Renal pelvis (tissue), 4 donors: ENCODE results near the gene TRMT1. TPM values are rescaled to one million over a fixed set of nuclear protein-coding genes. Genes with fewer than 3 reads are reported as not detected.
"Not testable (repeated sequence)": the region's sequence is repeated elsewhere in the genome, so short reads cannot be mapped to it uniquely, and the experiment has no call there.

Experiments
- DNase-seq: peaks from one replicate; pipeline ENCODE4 v3.0.0-alpha.2; 2013
- polyA plus RNA-seq, 3 donors: library from polyadenylated mRNA; unstranded; fragments of 120-200 nt; gene quantifications; one replicate each; pipeline ENCODE4 v1.2.1, GENCODE V29; 2013; ENCODE audit not compliant: insufficient read length in 3 of 3

TRMT1 gene
- polyA plus RNA-seq, 3 donors, result 35.0 to 43.9 (median 42.9) TPM

DNA sequence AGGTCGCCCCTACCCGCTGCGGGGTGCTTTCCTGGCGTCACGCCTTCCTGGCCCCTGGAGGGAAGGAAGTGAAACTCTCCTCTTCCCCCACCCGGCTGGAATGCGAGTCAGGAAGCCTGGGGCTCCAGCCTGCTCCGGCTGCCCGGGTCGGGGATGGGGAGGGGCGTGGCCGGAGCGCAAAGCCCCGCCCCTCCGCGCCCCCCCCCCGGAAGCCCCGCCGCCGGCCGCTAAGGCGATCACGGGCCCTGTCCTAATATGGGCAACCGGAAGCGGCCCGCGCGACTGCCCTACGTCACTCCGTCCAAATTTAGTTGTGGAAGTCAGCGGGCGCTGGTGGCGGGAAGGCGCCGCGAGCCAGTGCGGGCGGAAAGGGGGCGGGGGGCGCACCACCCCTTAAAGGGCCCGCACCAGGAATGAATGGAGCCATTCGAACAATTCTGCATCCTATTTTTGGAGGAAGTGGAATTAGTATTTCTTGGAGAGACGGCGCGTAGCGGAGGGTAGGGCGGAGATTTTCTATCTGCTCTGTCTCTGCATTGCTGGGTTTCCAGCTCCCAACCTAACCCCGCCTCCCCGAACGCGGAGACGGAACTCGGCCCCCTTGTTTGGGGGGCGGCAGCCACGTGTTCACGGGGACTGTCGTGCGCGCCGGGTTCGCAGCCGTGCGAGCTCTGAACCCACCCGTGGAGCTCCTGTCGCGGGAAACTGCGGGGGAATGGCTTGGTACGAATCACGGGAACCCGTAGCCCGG, 35.2 kb upstream of the TRMT1 start:
- peak; percentile 98 for DNase-seq

DNA sequence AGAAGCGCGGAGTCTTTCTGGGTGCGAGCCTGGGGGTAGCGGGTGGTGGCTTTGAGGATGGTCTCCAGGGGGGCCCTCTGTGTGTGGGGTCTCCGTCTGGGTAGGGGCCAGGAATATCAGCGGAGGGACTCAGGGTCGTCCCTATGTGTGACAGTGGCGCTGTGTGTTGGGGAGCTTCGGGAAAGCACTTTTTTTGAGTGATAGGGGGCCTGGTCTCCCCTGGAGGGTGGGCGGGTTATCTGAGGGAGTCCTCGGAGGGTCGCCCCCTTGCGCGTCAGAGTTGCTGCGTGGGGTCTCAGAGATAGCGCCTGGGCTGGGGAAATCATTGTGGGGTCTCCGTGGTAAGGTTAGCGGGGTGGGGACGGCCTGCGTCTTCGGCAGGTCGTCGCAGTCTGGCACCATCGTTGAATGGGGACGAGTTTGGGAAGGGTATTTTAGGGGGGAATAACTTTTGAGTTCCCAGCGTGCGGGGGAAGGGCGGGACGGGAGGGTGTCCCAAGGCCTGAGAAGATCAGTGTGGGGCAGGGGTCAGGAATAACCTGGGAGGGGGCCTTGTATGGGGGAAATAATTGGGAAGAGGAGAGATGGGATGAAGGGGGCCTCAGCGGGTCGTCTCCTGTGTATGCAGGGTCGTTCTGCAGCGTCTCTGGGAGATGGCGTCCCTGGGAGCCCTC, 34.5 kb upstream of the TRMT1 start:
- peak; percentile 17 for DNase-seq

DNA sequence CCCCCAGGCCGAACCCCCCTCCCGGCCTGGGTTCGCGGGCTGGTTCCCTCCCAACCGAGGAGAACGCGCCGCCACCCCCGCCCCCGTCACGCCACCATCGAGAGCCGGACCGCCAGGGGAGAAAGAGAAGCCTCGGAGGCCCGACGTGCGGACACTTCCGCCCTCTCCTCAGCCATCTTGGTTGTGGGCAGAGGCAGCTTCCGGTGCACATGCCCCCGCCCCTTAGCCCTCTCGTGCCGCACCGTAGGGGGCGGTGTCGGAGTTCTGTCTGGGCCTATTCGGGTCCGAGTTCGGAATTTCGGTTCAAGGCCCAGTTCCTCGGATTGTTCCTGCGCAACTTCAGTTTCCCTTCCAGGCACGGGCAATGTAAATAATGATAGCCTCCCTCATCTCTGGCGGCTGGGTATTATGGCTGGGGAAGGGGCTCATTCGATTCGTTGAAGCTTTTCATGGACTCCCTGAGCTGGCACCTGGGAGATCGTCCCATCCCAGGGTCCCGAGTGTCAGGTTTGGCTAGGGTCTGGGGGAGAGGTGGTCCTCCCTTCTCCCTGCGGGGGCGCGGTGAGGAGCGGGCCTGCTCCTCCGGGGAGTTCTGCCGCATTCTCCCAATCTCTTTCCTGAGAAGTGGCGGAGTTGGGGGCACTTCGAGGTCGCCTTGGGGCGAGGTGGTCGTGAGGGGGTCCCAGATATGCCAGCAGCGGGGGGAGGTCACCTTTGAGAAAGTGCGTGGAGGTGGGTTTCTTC, 33.8 kb upstream of the TRMT1 start, which contains the start of the genes IER2 and STX10:
TSS of gene IER2 (plus strand) at position 225 of the 744 bp plus-strand sequence. CDS start 2,776 bp downstream, outside the sequence.
TSS of gene STX10 (minus strand) at position 189 of the 744 bp plus-strand sequence. CDS start 202 bp downstream, outside the sequence.
- peak; percentile 95 for DNase-seq

DNA sequence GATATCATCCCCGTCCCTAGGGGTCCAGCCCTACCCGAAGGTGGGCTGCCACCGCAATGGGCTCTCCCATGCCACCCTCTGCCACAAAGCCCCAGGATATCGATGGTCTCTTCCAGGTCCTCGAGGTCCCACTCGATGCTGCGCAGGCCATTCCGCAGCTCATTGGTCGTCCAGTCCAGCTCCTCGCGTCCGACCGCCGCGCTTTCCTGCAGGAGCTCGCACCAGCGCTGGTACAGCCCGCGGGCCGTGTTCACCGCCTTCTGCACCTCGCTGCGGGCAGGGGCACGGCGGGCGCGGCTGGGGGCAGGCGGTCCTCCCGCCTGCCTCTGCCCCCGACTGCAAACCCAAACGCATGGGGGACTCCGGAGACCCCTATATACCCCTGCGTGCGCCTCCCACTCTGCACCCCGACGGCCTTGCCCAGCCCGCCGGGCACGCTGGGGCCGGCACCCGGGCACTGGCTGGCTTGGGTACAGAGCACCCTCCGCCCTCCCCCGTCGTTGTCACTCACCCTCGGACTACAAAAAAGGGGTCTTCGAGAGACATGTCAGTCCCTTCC, 33.2 kb upstream of the TRMT1 start:
- peak; percentile 52 for DNase-seq

DNA sequence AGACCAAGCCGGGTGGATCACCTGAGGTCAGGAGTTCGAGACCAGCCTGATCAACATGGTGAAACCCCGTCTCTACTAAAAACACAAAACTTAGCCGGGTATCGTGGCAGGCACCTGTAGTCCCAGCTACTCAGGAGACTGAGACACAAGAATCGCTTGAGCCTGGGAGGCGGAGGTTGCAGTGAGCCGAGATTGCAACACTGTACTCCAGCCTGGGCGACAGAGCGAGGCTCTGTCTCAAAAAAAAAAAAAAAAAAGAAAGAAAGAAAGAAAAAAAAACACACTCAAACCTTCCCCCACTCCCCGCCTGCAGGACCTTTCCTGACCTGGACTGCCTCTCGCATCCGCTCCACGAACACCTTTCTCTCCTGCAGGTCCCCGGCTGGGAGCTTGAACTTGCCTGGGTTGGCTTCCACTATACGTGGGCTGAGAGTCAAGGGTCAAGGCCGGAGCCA, 32.7 kb upstream of the TRMT1 start:
- DNase-seq, result not testable (repeated sequence)

DNA sequence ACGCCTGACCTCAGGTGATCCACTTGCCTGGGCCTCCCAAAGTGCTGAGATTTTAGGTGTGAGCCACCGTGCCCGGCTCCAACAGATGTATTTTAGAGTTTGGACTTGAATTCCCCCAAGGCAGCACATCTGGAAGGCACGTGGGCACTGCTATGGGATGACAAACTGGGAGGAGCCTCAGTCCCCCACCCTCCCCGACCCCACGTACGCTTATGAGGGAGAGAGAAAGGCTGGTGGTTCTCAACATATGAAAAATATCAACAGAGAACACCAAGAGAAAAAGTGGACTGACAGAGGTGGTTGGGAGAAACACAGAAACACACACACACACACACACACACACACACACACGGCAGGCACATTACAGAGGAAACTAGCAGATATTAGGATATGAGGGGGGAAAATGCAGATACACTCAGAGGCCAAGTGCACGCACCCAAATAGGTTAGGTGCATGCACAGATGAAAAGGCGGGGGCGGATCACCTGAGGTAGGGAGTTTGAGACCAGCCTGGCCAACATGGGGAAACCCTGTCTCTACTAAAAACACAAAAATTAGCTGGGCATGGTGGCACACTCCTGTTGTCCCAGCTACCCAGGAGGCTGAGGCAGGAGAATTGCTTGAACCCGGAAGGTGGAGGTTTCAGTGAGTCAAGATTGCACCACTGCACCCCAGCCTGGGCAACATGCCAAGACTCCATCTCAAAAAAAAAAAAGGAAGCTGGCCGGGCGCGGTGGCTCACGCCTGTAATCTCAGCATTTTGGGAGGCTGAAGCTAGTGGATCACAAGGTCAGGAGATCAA, 30.4 kb upstream of the TRMT1 start:
- DNase-seq, result no peak

DNA sequence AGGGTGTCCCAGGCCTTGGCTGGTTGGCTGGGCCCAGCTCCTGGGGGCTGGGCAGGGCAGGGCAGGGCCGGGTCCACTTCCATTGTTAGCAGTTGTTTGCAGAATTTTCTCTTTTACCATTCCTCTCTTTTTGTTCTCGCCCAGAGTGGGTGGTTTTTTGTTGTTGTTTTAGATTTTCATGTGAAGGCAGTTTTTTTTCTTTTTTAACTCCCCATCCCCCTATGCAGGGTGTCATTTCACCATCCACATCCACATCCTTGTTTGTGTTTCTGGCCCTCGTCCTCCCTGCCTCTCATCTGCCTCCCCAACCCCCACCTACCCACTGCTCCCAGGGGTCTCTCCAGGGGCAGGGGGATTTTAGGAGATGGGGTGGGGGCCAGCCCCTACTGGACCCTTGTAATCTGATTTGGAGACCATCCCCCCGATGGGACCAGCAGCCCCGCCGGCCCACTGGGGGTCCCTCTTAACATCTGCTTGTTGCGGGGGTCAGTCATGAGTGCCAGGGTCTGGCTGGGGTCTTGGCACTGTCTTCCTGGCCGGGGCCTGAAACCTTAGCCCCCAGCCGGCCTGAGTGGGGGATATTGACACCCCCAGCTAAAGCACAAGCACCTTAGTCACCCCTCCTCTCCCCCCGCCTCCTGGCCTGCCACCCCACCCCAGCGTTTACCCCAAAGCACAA, 23.2 kb upstream of the TRMT1 start:
- no peak for DNase-seq

DNA sequence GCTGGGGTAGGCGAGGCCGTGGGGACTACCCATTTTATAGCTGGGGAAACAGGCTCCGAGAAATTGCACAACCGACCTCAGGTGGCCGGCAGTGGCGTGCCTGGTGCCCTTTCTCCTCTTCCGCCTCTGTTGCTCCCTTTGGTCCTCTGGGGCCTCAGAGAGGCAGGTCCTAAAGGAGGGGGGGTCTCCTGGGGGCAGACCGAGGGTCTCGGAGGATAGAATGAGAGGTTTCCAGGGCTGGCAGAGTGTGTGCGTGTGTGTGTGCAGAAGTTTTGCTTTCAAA, 22.3 kb upstream of the TRMT1 start:
- DNase-seq, result no peak

DNA sequence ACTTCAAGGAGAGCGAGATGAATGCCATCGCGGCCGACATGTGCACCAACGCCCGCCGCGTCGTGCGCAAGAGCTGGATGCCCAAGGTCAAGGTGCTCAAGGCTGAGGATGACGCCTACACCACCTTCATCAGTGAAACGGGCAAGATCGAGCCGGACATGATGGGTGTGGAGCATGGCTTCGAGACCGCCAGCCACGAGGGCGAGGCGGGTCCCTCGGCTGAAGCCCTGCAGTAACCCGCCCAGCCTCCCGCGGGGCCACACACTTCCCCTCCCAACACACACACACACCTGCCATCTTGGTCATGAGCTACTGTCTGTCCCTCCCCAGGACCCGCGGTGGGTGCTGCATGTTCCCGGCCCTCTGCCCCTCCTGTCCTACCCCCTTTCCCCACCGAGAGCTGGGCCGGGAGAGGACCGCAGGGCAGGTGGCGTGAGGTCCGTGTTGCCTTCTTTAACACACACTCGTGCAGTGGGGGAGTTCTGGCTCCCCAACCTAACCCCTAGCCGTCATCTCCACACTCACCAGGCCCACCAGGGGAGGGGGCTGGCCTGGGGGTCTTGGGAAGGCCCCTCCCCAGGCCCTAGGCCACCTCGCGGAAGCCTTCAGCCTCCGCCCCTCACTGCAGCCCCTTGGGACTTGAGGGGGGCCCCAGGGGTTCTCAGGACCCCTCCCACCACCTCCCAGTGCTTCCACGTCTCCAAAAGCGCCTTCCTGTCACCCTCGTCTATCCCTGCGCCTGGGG, 21.8 kb upstream of the TRMT1 start:
- no peak for DNase-seq

DNA sequence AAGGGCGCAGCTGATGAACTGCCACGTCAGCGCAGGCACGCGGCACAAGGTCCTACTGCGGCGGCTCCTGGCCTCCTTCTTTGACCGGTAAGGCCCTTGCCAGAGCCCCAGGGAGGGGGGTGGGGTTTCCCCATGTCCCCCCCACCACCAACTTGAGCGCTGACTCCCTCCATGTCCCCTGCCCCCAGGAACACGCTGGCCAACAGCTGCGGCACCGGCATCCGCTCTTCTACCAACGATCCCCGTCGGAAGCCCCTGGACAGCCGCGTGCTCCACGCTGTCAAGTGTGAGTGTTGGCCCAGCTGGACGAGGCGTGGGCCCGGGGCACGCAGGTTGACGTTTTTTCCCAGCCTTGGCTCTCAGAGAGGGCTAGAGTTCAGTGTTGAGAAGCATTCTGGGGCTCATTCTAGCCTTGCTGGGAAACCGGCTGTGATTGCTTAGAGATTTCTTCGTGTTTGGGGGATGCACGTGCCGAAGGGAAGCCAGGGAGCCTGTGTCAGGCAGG, 20.8 kb upstream of the TRMT1 start:
- no peak for DNase-seq

DNA sequence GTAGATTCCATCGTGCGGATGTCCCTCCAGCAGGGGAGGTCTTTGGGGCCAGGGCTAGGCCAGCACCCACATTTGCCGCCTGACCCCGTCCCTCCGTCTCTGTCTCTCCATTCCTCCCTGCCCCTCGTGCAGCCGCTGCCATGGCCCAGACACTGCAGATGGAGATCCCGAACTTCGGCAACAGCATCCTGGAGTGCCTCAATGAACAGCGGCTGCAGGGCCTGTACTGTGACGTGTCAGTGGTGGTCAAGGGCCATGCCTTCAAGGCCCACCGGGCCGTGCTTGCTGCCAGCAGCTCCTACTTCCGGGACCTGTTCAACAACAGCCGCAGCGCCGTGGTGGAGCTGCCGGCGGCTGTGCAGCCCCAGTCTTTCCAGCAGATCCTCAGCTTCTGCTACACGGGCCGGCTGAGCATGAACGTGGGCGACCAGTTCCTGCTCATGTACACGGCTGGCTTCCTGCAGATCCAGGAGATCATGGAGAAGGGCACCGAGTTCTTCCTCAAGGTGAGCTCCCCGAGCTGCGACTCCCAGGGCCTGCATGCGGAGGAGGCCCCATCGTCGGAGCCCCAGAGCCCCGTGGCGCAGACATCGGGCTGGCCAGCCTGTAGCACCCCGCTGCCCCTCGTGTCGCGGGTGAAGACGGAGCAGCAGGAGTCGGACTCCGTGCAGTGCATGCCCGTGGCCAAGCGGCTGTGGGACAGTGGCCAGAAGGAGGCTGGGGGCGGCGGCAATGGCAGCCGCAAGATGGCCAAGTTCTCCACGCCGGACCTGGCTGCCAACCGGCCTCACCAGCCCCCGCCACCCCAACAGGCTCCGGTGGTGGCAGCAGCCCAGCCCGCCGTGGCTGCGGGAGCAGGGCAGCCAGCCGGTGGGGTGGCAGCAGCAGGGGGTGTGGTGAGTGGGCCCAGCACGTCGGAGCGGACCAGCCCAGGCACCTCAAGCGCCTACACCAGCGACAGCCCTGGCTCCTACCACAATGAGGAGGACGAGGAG, 18.8 kb upstream of the TRMT1 start:
- no peak for DNase-seq

DNA sequence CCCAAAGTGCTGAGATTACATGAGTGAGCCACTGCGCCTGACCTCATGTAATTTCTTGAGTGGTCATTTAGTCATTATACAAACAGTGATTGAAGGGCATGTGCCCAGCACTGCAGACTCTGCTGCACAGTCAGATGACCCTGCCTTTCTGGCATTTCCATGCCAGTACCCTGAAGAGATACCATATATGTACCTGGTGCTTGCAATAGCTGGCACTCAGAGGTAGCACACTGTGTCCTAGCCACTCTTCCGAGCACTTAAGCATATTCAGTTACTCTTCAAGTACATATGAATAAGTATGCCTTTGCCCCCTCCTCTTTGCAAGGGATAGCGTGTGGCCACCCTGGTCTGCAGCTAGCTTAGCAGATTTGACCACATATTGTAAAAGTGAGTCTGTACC, 18.1 kb upstream of the TRMT1 start:
- DNase-seq, result no peak

DNA sequence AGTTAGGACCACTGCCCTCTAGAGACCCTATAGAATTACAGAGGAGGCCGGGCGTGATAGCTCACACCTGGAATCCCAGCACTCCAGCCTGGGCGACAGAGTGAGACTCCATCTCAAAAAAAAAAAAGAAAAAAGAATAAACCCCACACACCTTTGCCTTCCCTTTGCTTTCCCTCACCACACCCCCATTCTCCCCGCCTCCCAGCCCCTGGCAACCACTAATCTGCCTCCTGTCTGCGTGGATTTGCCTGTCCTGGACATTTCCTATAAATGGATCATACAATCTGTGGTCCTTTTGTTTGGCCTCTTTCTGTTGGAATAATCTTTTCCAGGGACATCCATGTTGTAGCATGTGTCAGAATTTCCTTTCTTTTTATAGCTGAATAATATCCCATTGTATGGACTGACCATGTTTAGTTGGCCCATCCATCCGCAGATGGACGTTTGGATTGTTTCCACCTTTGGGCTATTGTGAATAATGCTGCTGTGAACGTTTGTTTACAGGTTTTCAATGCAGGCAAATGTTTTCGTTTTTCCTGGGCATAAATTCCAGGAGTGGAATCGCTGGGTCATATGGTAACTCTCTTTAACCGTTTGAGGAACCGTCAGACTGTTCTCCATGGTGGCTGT, 16.8 kb upstream of the TRMT1 start:
- no peak for DNase-seq

DNA sequence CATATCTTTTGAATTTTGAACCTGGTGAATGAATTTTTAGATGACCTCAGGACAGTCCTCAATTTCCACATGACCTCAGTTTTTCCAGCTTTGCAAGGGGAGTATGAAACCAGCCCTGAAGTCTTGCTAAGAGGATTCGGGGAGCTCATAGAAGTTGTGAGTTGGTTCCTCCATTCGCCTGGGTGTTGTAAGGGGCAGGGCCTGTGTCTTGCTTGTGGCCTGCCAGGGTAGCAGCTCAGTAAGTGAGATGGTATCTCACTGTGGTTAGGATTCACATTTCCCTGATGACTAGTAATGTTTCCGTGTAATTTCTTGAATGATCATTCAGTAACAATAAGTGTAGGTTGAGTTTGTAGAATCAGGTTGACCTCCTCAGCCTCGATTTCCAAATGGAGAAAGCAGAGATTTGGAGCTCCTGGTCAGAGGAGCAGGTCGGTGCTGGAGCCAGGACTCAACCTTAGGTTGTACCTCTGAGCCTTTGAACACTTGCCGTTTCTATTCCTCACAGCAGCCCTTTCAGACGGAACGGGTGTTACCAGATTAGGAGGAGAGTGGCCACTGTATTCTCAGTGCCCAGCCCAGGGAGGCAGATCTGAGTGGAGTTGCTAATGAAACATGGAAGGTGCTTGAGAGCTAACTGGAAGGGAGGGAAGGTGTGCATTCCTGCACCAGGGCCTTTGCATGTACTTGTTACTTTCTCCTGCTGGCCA, 16.1 kb upstream of the TRMT1 start:
- DNase-seq, result no peak

DNA sequence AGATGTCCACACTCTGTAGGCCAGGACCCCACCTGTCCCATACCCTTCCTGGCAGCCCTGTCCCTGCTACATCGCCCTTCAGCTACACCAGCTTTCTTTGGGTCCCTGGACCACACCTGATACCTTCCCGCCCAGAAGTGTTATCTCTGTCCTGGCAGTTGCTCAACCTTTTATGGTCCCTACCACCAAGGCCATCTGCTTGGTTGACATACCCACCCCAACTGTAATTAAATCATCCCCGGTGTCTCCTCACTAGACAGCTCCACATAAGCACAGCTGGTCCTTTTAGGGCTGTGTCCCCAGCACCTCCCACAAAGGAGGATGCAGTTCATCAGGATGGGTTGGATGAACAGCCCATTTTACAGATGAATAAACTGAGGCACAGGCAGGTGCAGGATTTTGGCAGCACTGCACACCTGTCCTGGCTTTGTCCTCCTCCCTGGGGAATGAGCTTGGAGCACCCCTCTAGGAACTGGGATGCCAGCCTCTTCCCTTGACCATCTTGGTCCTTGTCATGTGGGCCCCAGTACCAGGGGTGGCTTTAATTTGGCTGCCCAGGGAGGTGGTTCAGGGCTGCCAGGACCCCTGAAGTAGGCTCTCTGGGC, 14.4 kb upstream of the TRMT1 start:
- no peak for DNase-seq

DNA sequence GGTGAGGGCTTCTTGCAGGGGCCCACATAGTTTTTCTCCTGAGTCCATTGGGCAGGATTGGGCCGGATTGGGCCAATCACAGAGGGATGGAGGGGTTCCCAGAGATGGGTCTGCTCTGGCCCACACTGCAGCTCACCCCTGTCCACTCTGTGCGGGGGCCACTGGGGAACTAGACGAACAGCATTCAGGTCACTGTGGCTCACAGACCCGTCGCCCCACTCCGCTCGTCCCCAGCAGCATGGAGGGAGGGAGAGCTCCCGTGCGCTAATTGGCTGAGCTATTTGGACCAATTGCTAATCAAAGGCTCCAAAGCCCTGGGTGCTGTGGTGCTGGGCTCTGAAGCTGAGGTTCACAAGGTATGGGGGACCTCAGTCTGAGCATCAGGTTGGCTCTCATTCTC, 12.8 kb upstream of the TRMT1 start:
- no peak for DNase-seq

DNA sequence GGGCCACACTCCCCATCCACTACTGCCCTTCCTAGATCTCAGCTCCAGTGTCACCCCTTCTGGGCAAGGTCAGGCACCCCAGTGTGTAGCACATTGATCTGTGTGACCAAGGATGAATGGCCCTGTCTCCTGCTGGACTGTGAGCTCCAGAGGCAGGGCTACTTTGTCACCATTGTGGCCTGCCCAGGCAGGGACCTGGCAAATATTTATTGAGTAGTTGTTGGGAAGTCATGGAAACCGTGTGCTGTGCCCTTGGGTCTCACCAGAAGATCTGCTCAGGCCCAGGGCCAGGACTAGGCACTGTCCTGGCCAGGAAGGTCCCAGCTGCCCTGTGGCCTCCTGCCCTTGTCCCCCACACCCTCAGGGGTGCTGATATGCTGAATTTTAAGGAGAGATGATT, 12.0 kb upstream of the TRMT1 start:
- DNase-seq, result no peak
